GM23338 (cell line): ENCODE data around the gene CPXM1.

ENCODE experiments used
- CREB1 ChIP-seq: fragments of 250-450 bp; sonication (Bioruptor Pico); IDR thresholded peaks from 2 replicates; pipeline ENCODE4 v1.5.0; 2020; ENCODE audit warnings: low read depth, mild to moderate bottlenecking, moderate library complexity
- EZH2 ChIP-seq: fragments of 200-600 bp; sonication (generic); IDR thresholded peaks from one replicate; pipeline ENCODE4 v1.8.0; 2017; ENCODE audit warnings: antibody characterized with exemption, mild to moderate bottlenecking, low read depth; ENCODE audit not compliant: unreplicated experiment
- EZH2phosphoT487 ChIP-seq: fragments of 200-600 bp; sonication (generic); IDR thresholded peaks from one replicate; pipeline ENCODE4 v1.8.1; 2018; ENCODE audit warnings: antibody characterized with exemption; ENCODE audit not compliant: unreplicated experiment
- JUNB ChIP-seq: IDR thresholded peaks from one replicate; pipeline ENCODE4 v1.6.1; 2016; ENCODE audit warnings: antibody characterized with exemption; ENCODE audit not compliant: unreplicated experiment
- POLR2AphosphoS5 ChIP-seq: IDR thresholded peaks from 2 replicates; pipeline ENCODE4 v1.6.1; 2016; ENCODE audit warnings: antibody characterized with exemption, low read depth
- STAT1 ChIP-seq: IDR thresholded peaks from one replicate; pipeline ENCODE4 v1.6.1; 2016; ENCODE audit warnings: antibody characterized with exemption; ENCODE audit not compliant: unreplicated experiment
- ZNF114 ChIP-seq: fragments of 250-450 bp; sonication (Bioruptor Pico); IDR thresholded peaks from 2 replicates; pipeline ENCODE4 v1.5.0; 2020; ENCODE audit warnings: mild to moderate bottlenecking, moderate library complexity
- ZNF331 ChIP-seq: fragments of 250-450 bp; sonication (Bioruptor Pico); IDR thresholded peaks from 2 replicates; pipeline ENCODE4 v1.5.0; 2020; ENCODE audit warnings: low read depth, mild to moderate bottlenecking, moderate library complexity
- TF ChIP-seq, protein P1 (sequence below), 2 experiments: fragments of 200-600 bp in 1 of 2; sonication (generic) in 1 of 2; conservative IDR thresholded peaks; 2 replicates each; pipeline versions ENCODE4 v1.5.1 to v1.6.1; 2016 to 2017; ENCODE audit warnings: antibody characterized with exemption in 2 of 2, low read depth in 2 of 2, mild to moderate bottlenecking in 2 of 2, moderate library complexity in 1 of 2
- TF ChIP-seq, protein P2 (sequence below): IDR thresholded peaks from 2 replicates; pipeline ENCODE4 v1.6.1; 2016; ENCODE audit warnings: antibody characterized with exemption
- TF ChIP-seq, protein P3 (sequence below): IDR thresholded peaks from one replicate; pipeline ENCODE4 v1.6.1; 2018; ENCODE audit warnings: antibody characterized with exemption; ENCODE audit not compliant: unreplicated experiment

DNA sequence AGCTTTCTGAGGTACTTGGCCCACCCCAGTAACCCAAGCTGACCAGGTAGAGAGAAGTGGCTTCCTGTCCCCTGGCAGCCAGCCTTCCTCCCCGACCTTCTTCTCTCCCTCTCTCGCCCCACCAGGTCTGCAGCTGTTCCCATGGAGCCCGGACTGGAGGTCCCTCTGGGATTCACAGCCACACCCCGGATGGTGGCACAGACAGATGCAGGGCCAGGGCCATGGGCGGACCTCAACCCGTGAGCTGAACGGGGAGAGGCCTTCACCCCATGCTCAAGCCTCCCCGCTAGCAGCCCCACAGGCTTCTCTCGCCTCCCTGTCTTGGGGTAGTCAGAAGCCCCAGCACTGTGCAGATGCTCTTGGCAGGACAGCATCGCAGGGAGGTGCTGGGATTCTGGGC, 41.3 kb downstream of the CPXM1 start:
- TF ChIP-seq, protein P1, sequence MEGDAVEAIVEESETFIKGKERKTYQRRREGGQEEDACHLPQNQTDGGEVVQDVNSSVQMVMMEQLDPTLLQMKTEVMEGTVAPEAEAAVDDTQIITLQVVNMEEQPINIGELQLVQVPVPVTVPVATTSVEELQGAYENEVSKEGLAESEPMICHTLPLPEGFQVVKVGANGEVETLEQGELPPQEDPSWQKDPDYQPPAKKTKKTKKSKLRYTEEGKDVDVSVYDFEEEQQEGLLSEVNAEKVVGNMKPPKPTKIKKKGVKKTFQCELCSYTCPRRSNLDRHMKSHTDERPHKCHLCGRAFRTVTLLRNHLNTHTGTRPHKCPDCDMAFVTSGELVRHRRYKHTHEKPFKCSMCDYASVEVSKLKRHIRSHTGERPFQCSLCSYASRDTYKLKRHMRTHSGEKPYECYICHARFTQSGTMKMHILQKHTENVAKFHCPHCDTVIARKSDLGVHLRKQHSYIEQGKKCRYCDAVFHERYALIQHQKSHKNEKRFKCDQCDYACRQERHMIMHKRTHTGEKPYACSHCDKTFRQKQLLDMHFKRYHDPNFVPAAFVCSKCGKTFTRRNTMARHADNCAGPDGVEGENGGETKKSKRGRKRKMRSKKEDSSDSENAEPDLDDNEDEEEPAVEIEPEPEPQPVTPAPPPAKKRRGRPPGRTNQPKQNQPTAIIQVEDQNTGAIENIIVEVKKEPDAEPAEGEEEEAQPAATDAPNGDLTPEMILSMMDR (conservative IDR thresholded peaks at IDR 0.05; ENCODE audit: low read depth in 2 of 2): no peak
- TF ChIP-seq CREB1 (CRISPR knock-in tag) (no peak), POLR2AphosphoS5 (no peak), EZH2 (no peak), JUNB (no peak), ZNF114 (no peak), EZH2phosphoT487 (no peak), STAT1 (no peak), ZNF331 (CRISPR knock-in tag) (no peak)
- TF ChIP-seq, protein P2, sequence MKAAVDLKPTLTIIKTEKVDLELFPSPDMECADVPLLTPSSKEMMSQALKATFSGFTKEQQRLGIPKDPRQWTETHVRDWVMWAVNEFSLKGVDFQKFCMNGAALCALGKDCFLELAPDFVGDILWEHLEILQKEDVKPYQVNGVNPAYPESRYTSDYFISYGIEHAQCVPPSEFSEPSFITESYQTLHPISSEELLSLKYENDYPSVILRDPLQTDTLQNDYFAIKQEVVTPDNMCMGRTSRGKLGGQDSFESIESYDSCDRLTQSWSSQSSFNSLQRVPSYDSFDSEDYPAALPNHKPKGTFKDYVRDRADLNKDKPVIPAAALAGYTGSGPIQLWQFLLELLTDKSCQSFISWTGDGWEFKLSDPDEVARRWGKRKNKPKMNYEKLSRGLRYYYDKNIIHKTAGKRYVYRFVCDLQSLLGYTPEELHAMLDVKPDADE: no peak
- TF ChIP-seq, protein P3, sequence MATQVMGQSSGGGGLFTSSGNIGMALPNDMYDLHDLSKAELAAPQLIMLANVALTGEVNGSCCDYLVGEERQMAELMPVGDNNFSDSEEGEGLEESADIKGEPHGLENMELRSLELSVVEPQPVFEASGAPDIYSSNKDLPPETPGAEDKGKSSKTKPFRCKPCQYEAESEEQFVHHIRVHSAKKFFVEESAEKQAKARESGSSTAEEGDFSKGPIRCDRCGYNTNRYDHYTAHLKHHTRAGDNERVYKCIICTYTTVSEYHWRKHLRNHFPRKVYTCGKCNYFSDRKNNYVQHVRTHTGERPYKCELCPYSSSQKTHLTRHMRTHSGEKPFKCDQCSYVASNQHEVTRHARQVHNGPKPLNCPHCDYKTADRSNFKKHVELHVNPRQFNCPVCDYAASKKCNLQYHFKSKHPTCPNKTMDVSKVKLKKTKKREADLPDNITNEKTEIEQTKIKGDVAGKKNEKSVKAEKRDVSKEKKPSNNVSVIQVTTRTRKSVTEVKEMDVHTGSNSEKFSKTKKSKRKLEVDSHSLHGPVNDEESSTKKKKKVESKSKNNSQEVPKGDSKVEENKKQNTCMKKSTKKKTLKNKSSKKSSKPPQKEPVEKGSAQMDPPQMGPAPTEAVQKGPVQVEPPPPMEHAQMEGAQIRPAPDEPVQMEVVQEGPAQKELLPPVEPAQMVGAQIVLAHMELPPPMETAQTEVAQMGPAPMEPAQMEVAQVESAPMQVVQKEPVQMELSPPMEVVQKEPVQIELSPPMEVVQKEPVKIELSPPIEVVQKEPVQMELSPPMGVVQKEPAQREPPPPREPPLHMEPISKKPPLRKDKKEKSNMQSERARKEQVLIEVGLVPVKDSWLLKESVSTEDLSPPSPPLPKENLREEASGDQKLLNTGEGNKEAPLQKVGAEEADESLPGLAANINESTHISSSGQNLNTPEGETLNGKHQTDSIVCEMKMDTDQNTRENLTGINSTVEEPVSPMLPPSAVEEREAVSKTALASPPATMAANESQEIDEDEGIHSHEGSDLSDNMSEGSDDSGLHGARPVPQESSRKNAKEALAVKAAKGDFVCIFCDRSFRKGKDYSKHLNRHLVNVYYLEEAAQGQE: no peak
